NT2/D1 (cell line): ENCODE data around the gene GPSM1.

ENCODE experiments used
- SUZ12 ChIP-seq: IDR thresholded peaks from 2 replicates; pipeline ENCODE4 v1.6.1; 2011; ENCODE audit not compliant: insufficient read length, insufficient read depth; ENCODE audit errors: extremely low read depth
- YY1 ChIP-seq: IDR thresholded peaks from 2 replicates; pipeline ENCODE4 v1.6.1; 2011; ENCODE audit not compliant: insufficient read length, insufficient read depth
- ZNF274 ChIP-seq: IDR thresholded peaks from 2 replicates; pipeline ENCODE4 v1.6.1; 2011; ENCODE audit warnings: mild to moderate bottlenecking, low read depth, low read length

DNA sequence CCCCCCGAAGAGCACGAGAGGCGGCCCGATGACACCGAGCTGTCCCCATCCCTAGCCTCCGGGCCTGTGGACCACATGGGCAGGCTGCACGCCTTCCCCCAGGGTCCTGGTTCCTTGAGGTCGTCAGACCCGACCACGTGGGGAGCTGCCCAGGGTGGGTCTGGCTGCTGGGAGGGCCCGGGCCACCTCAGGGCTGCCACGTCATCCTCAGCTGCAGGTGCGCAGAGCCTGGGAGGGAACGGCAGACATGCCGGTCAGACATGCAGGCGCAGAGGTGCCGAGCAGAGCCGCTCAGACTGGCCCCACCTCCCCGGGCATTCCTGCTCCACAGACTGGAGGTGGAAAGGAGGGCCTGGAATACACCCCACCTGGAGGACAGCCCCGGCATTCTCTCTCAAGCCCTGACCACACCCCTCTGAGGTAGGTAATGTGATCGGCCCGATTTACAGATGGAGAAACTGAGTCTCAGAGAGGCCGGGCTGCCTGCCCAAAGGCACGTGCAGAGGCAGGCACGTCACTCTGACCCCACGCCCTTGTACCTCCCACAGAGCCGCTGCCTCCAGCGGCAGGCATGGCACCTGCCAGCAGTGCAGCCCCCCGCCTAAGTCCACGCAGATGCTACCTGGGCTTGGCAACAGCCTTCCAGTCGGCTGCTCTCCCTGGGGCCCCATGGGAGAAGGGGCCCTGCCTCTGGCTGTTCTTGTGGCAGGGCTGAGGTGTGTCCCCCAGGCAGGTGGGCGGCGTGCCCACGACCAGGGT lies 24.1 kb upstream of the GPSM1 start:
- TF ChIP-seq SUZ12 (no peak), ZNF274 (no peak), YY1 (no peak)
